ENCODE results near the gene EDN1. TPM values are rescaled to one million over a fixed set of nuclear protein-coding genes. Genes with fewer than 3 reads are reported as not detected.

The EDN1 gene
- total RNA-seq: not detected

GRCh38 chr6:12289933-12290820 lies at the start of gene EDN1:
EDN1 (plus strand) TSS chr6:12290361; CDS start chr6:12290630, 269 bp downstream.

Small RNA genes within 50 kb of the gene (small RNA-seq; reads per million reads assigned to genes)
- gene SUMO2P12: 0 reads per million in 2 donors

All from melanocyte of skin (primary cell).